Stimulated activated CD8-positive, alpha-beta memory T cell treated with anti-CD3 and anti-CD28 coated beads, Interleukin-15, amount 100 ng/mL, for 4 hours (primary cell): Measurements from ENCODE around the gene STAP2.
A peak's percentile ranks its signal among the peaks of the same experiment; 100 is the strongest.

Source experiments
- DNase-seq, 2 donors: peaks; one replicate each; pipeline ENCODE4 v3.0.0-alpha.2; 2020; ENCODE audit warnings: low read depth in 2 of 2

The STAP2 gene, protein sequence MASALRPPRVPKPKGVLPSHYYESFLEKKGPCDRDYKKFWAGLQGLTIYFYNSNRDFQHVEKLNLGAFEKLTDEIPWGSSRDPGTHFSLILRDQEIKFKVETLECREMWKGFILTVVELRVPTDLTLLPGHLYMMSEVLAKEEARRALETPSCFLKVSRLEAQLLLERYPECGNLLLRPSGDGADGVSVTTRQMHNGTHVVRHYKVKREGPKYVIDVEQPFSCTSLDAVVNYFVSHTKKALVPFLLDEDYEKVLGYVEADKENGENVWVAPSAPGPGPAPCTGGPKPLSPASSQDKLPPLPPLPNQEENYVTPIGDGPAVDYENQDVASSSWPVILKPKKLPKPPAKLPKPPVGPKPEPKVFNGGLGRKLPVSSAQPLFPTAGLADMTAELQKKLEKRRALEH

GRCh38 chr19:4338441-4339355 lies at the start of gene STAP2:
STAP2 (minus strand) TSS chr19:4338827; CDS start chr19:4338753, 74 bp downstream.
- no peak for DNase-seq

DNA sequence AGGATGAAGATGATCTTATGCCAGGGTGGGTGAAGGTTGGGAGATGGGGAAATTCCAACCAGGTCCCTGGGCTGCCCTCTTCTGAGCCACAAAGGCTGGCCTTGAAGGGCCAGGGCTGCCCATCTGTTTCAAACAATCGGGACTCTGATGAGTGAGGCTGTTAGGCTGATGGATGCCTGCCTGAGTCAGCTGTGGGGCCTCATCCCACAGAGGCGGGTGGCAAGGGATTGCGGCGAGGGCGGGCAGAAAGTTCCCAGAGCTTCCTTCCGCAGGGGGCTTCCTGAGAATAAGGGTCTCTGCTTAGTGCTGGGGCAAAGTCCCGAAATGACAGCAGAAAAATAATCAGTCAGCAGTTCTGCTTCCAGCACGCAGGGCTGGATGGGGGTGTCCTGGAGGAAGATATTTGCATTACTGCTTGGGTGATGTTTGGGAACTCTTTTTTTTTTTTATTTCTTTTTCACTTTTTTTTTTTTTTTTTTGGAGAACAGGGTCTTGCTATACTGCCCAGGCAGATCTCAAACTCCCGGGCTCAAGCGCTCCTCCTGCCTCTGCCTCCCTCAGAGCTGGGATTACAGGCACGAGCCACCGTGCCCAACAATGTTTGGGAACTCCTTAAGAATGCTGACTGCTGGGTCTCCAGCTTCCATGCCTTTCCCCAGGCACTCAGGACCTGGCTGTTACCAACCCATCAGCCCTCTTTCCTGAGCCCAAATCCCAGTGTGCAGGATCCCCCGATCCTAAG lies 47.6 kb upstream of the STAP2 start:
- DNase-seq: no peak

GRCh38 chr19:4385291-4386040 lies 46.8 kb upstream of the STAP2 start:
- DNase-seq: no peak

DNA sequence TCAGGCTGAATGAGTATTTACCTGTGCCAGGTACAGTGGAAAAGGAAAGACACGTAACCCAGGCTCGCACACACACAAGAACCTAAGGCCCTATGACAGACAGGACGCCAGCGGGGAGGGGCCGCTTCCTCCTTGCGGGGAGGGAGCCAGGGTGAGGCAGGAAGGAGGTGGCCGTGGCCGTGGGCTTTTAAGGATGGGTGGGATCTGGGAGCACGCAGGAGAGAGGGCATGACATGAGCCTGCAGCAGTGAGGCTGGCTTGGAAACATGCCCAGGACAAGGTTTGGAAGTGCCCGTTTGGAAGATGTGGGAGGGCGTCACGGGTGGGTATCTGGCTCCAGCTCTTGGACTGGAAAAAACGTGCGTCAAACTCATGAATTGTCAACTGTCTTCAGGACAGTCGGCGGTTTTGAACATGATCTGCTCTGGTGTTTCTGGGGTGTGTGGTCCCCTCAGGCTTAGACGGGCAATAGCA lies 41.7 kb upstream of the STAP2 start:
- peak in 1 of 2 donors; percentile 14 for DNase-seq

DNA sequence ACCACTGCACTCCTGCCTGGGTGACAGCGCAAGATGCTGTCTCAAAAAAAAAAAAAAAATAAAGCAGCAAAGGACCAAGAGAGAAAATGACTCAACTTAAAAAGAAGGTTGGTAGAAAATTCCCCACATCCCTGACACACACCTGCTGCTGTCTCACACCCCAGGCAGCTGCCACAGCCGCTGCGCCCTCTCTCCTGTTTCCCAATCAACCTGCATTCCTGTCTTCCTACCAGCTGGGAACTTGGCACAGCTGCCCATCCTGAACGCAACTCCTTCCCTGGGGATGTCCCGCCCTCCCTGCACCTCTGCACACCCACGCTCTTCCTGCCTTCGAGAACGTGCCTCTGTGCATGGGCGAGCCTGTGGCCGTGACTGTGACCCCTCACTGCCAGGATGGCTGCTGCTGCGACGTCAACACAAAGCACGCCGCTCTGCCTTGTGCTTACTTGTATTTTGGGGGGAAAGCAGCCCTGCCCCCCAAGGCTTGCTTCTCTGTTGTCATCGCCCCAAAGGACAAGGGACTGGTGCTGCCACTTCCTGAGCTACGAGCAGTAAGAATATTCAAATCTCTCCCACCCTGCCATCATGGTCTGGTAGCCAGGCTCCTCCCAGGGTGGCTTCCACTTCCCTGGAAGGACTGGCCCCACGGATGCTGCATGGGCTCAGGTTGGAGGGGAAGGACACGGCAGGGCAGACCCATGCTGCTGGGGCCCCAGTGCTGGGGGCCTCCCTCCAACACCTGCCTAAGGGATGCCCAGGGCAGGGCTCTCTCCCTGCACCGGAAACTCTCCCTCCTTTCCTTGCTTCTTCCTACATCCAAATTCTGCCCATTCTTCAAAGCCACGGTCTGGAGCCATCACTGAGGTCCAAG lies 41.0 kb upstream of the STAP2 start:
- DNase-seq: no peak

DNA sequence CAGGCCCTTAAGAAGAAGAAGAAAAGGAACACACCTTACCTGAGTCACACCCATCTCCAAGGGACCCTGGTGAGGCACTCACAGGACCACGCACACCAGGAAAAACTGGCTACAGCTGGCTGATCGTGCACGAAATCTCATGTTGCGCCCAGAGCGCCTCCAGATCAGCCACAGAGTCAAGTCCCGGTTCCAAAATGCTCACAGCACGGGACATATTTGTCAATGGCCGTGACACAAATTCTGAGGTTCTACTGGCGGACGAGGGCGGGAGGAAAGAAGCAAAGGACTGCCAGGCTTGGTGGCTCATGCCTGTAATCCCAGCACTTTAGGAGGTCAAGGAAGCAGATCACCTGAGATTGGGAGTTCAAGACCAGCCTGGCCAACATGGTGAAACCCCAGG lies 40.3 kb upstream of the STAP2 start:
- no peak for DNase-seq

DNA sequence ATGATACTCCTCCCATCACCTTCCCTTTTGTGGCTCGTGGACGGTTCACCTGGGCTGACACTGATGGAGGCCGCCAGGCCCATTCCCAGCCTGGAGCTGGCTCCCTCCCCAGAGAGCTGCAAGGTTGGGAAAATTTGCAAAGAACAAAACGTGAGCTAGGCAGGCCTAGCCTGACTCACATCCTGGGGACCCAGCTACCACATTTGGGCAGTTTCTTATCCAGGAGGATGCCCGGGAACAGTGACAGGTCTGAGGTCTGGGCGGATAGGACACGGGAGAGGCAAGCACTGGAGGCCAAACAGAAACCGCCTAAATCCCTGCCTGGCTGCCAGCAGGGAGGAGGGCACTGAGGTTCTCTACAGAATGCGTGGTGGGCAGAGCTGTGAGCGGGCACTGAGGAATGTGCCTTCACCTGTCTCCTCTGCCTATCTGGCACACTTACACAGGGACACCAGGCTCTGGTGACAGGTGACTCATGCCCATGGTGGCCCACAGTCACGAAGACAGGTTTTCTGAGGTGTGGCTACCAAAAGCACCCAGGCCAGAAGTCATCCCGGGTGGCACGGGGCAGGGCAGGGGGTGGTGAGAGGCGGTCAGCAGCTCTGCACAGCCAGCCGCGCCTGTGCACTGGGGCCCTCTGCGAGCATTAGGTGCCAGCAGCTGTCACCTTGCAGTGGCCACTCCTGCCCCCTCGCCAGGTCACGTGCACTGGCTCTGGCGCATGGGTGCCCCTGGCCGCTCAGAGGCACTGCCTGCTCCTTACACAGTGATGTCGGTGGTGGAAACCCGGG lies 38.6 kb upstream of the STAP2 start:
- no peak for DNase-seq

- DNase-seq: no peak
These were observed 38.0 kb upstream of the STAP2 start for GRCh38 chr19:4376671-4376990.

- DNase-seq: no peak
These were observed 37.5 kb upstream of the STAP2 start for GRCh38 chr19:4376028-4376670.

DNA sequence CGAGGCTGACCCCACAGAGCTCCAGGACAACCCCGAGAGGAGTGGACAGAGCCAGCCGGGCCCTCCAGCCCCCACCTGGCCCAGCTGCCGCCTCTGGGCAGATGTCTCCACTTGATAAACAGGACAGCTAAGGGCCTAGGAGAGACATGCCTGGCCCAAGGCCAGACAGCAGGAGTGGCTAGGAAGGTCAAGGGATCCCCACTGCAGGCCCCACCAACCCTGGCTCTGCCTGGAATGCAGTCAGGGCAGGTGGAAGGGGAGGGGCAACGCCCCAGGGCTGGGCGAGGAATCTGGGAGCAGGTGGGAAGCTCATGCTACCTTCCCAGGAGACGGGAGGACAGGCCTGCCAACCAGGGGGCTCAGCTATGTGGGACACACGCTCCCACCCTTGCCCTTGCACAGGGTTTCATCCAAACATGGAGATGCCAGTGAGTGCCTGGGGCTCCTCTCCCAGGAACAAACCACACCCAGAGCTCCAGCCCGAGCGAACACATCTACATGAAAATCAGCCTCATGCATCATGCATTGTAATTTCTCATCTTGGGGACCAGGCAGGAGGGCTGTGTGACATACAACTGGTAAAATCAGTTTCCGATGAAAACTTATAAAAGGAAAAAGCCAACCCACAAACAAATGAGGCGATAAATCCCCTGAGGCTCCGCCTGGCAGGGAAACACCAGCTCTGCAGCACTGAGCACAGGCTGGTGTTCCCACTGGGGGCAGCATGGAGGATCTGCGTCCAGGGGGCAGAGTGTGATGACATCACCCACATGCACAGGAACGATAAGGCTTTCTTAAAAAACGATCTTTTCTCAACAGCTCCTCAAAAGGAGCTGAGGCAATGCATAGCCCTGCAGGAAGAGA lies 36.8 kb upstream of the STAP2 start:
- no peak for DNase-seq

DNA sequence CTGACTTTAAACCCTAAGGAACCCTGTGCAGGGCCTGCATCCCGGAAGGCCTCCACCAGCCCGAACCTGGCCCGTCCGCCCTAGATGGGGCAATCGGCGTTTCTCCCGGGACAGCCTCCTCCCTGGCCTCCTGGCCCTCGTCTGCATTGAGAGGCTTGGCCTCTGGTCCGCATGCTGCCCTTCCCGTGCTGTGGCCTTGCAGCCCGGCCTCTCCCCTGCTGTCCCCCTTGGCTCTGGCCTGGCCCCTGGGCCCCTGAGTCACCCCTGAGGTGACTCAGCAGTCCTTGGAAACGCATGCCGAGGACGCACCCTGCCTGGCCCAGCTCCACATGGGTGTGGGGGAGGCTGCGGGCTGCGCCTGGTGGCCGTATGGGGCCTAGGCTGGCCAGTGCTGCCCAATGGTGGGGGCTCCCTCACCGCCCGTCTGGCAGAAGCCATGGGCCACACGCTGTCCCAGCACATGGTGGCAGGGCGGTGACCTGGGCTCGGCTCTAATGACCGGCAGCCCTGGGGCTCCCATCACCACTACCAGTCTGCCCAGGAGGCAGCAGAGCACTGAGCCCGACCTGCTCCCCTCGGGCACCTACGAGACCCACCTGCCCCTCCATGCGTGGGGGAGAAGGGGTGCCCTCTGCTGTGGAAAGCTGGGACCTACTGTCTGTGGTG lies 36.0 kb upstream of the STAP2 start:
- no peak for DNase-seq

GRCh38 chr19:4373601-4374497 lies 35.2 kb upstream of the STAP2 start:
- DNase-seq: no peak

DNA sequence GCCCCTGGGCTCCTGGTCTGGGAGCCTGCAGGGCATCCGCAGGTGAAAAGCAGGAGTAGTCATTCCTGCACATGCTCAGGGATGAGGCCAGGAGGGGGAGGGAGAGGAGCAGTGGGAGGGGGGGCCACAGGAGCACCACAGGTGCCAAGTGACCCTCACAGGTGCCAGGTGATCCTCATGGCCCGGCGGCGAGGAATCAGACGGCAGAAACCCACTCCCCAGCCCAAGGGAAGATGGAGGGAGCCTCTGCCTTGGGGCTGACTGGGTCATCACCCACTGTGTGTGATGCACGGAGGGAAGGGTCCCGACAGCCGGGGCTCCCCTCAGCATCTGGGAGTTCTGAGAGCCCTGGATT lies 34.4 kb upstream of the STAP2 start:
- DNase-seq: no peak

DNA sequence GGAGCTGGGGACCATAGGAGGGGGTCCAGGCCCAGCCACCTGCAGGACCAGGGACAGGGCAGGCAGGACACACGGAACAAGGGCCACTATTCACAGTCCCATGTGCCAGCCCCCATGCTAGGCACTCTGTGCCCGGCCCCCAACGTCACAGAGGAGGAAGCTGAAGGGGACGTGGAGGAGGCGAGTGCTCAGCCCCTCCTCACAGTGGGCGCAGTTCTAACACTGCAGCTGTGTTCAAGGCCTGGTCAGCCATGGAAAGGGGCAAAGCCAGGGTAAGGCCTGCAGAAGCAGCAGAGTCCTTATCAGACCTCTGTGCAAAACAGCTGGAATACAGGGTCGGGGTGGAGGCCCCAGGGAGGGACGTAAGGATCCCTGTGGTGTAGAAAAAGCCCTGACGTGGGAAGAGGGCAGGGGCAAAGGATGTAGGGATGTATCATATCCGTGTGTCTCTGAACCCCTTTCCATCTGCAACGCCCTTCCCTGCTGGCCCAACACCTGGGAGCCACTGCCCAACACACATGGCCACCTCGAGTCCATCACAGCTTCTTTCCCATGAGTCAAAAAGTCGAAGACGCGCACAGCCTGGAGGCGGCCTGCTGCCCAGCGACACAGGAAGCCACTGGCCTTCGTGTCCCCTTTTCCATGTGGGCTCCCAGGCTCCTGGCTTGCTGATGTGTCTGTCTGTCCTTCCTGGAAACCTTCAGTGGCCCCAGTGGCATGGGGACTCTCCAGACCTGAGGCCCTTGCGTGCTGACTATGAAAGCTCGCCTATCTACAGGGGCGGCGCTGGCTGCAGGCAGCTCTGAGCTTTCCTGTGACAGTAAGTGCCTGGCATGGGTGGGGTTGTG lies 33.8 kb upstream of the STAP2 start:
- no peak for DNase-seq

GRCh38 chr19:4371247-4372164 lies 32.9 kb upstream of the STAP2 start:
- DNase-seq: no peak
